H9 (cell line): ENCODE results near the gene TMEM129. TPM values are rescaled to one million over a fixed set of nuclear protein-coding genes. Genes with fewer than 3 reads are reported as not detected.

Source experiments
- DNase-seq: peaks from one replicate; pipeline ENCODE4 v3.0.0-alpha.2; 2017
- H2AFZ ChIP-seq: one replicate; pipeline ENCODE4 v1.6.1; 2013; ENCODE audit warnings: mild to moderate bottlenecking, low read length, control low read depth, moderate library complexity
- H2AK5ac ChIP-seq: 2 replicates; pipeline ENCODE4 v1.6.1; 2013; ENCODE audit warnings: low read length, control low read depth, mixed read lengths; ENCODE audit not compliant: insufficient read length
- H2BK120ac ChIP-seq: one replicate; pipeline ENCODE4 v1.6.1; 2013; ENCODE audit warnings: low read depth, mild to moderate bottlenecking, low read length, control low read depth, inconsistent platforms; ENCODE audit not compliant: poor library complexity, severe bottlenecking
- H2BK12ac ChIP-seq: 2 replicates; pipeline ENCODE4 v1.6.1; 2013; ENCODE audit warnings: low read length, control low read depth, mixed read lengths, low read depth; ENCODE audit not compliant: insufficient read length
- H2BK15ac ChIP-seq: 2 replicates; pipeline ENCODE4 v1.6.1; 2013; ENCODE audit warnings: low read depth, low read length, control low read depth
- H2BK20ac ChIP-seq: one replicate; pipeline ENCODE4 v1.6.1; 2013; ENCODE audit warnings: low read depth, mild to moderate bottlenecking, low read length, control low read depth, inconsistent platforms; ENCODE audit not compliant: poor library complexity, severe bottlenecking
- H2BK5ac ChIP-seq: 2 replicates; pipeline ENCODE4 v1.6.1; 2013; ENCODE audit warnings: low read length, control low read depth, mixed read lengths; ENCODE audit not compliant: insufficient read length
- H3K14ac ChIP-seq: 2 replicates; pipeline ENCODE4 v1.6.1; 2013; ENCODE audit warnings: low read length, control low read depth; ENCODE audit not compliant: insufficient read depth
- H3K18ac ChIP-seq: 2 replicates; pipeline ENCODE4 v1.6.1; 2013; ENCODE audit warnings: low read depth, mild to moderate bottlenecking, mixed read lengths, low read length, control low read depth; ENCODE audit not compliant: insufficient read length
- H3K23ac ChIP-seq: 2 replicates; pipeline ENCODE4 v1.6.1; 2013; ENCODE audit warnings: low read length, control low read depth, mixed read lengths, low read depth; ENCODE audit not compliant: insufficient read length
- H3K23me2 ChIP-seq: 2 replicates; pipeline ENCODE4 v1.6.1; 2013; ENCODE audit warnings: low read depth, mild to moderate bottlenecking, mixed read lengths, low read length, control low read depth; ENCODE audit not compliant: insufficient read length, poor library complexity, severe bottlenecking
- H3K27ac ChIP-seq: 2 replicates; pipeline ENCODE4 v1.5.1; 2013; ENCODE audit warnings: low read length, control low read depth, mixed read lengths, low read depth; ENCODE audit not compliant: insufficient read length
- H3K27me3 ChIP-seq: 2 replicates; pipeline ENCODE4 v1.6.1; 2013; ENCODE audit warnings: low read length, control low read depth, inconsistent platforms; ENCODE audit not compliant: insufficient read depth
- H3K4ac ChIP-seq: 2 replicates; pipeline ENCODE4 v1.6.1; 2013; ENCODE audit warnings: low read depth, mild to moderate bottlenecking, control low read depth, inconsistent platforms, low read length, moderate library complexity
- H3K4me1 ChIP-seq: 2 replicates; pipeline ENCODE4 v1.6.1; 2013; ENCODE audit warnings: low read length, control low read depth, inconsistent platforms; ENCODE audit not compliant: insufficient read depth
- H3K4me2 ChIP-seq: 2 replicates; pipeline ENCODE4 v1.6.1; 2013; ENCODE audit warnings: low read length, control low read depth, mixed read lengths; ENCODE audit not compliant: insufficient read length, insufficient read depth
- H3K56ac ChIP-seq: 2 replicates; pipeline ENCODE4 v1.6.1; 2013; ENCODE audit warnings: low read depth, mild to moderate bottlenecking, mixed read lengths, low read length, control low read depth; ENCODE audit not compliant: insufficient read length
- H3K79me1 ChIP-seq: 2 replicates; pipeline ENCODE4 v1.6.1; 2013; ENCODE audit warnings: low read depth, mild to moderate bottlenecking, moderate library complexity, low read length, control low read depth, inconsistent platforms; ENCODE audit not compliant: insufficient read depth, poor library complexity, severe bottlenecking
- H3K79me2 ChIP-seq: 2 replicates; pipeline ENCODE4 v1.6.1; 2013; ENCODE audit warnings: low read length, control low read depth, inconsistent platforms; ENCODE audit not compliant: insufficient read depth
- H3K9ac ChIP-seq: 2 replicates; pipeline ENCODE4 v1.6.1; 2013; ENCODE audit warnings: low read length, control low read depth, mixed read lengths; ENCODE audit not compliant: insufficient read length; ENCODE audit errors: extremely low read depth
- H3K9me3 ChIP-seq: one replicate; pipeline ENCODE4 v1.6.1; 2013; ENCODE audit warnings: low read depth, low read length, inconsistent platforms; ENCODE audit not compliant: control insufficient read depth
- H3T11ph ChIP-seq: one replicate; pipeline ENCODE4 v1.6.1; 2013; ENCODE audit warnings: mild to moderate bottlenecking, low read length, control low read depth, inconsistent platforms
- H4K20me1 ChIP-seq: one replicate; pipeline ENCODE4 v1.6.1; 2013; ENCODE audit not compliant: control insufficient read depth, insufficient read length, insufficient read depth
- H4K5ac ChIP-seq: 2 replicates; pipeline ENCODE4 v1.6.1; 2013; ENCODE audit warnings: low read depth, mild to moderate bottlenecking, mixed read lengths, low read length, control low read depth; ENCODE audit not compliant: insufficient read length
- H4K8ac ChIP-seq: replicated peaks from 2 replicates; pipeline ENCODE4 v1.6.1; 2013; ENCODE audit warnings: low read length, control low read depth, mixed read lengths, low read depth; ENCODE audit not compliant: insufficient read length
- H4K91ac ChIP-seq: 2 replicates; pipeline ENCODE4 v1.6.1; 2013; ENCODE audit warnings: low read depth, mild to moderate bottlenecking, moderate library complexity, mixed read lengths, low read length, control low read depth; ENCODE audit not compliant: insufficient read length
- H3K27ac Mint-ChIP-seq, 3 experiments: 2 replicates in 2 of 3; 3 replicates in 1 of 3; pipeline ENCODE4 v1.8.0; 2020 to 2021; ENCODE audit warnings: mixed read lengths in 3 of 3, mild to moderate bottlenecking in 1 of 3, moderate library complexity in 1 of 3
- H3K27me3 Mint-ChIP-seq: 2 replicates; pipeline ENCODE4 v1.8.0; 2021; ENCODE audit warnings: low read depth, mild to moderate bottlenecking, moderate library complexity, mixed read lengths
- H3K36me3 Mint-ChIP-seq, 3 experiments: 2 replicates in 2 of 3; 3 replicates in 1 of 3; pipeline ENCODE4 v1.8.0; 2020 to 2021; ENCODE audit warnings: low read depth in 3 of 3, mixed read lengths in 3 of 3; ENCODE audit not compliant: insufficient read depth in 1 of 3
- H3K4me1 Mint-ChIP-seq, 2 experiments: 2 replicates each; pipeline ENCODE4 v1.8.0; 2020; ENCODE audit warnings: mixed read lengths in 2 of 2
- H3K4me3 Mint-ChIP-seq, 2 experiments: 2 replicates in 1 of 2; 3 replicates in 1 of 2; pipeline ENCODE4 v1.8.0; 2020 to 2021; ENCODE audit warnings: mild to moderate bottlenecking in 2 of 2, mixed read lengths in 2 of 2, moderate library complexity in 1 of 2
- H3K9me3 Mint-ChIP-seq, 2 experiments: 2 replicates in 1 of 2; 3 replicates in 1 of 2; pipeline ENCODE4 v1.8.0; 2020; ENCODE audit warnings: mild to moderate bottlenecking in 2 of 2, mixed read lengths in 2 of 2, moderate library complexity in 1 of 2
- CTCF ChIP-seq: fragments of 200-600 bp; sonication (generic); conservative IDR thresholded peaks from 3 replicates; pipeline ENCODE4 v1.8.0; 2021; ENCODE audit warnings: antibody characterized with exemption, mild to moderate bottlenecking
- WGBS: extraction: QIAGEN DNeasy Blood & Tissue Kit; methylation state at CpG from one replicate; pipeline ENCODE4 v1.1.7; 2013; ENCODE audit warnings: missing lambda C conversion rate, low lambda C conversion rate, mixed read lengths; ENCODE audit not compliant: insufficient read length; ENCODE audit errors: extremely low coverage; 5-methylcytosine and 5-hydroxymethylcytosine counted together
- total RNA-seq: library from RNA; stranded (reverse); gene quantifications from 2 replicates; pipeline ENCODE4 v1.2.1, GENCODE V29; 2021

TMEM129 gene
- total RNA-seq, 1 experiment from 2014 or later, result 27.3 TPM

DNA sequence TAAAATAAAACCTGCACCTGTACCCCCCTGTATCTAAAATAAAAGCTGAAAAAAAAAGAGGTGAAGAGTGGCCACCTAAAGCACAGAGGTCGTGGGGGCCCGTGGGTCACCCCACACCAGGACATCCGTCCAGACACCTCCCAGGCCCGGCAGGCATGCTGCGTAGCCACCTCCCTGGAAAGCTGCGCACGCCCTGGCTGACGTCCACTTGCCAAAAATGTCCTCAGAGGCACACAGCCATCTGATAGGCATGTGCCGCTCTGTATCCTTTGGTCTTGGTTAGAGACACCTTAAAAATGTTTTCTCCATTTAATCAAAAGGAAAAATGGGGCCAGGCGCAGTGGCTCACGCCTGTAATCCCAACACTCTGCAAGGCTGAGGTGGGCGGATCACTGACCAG is 54.7 kb downstream of the TMEM129 start:
- no peak for TF ChIP-seq CTCF
- no peaks in the 10 kb centered on the region for H3K4me1 ChIP-seq
- no CpG with 5 or more reads among the region's 12 CpGs for WGBS
- H3K23me2 ChIP-seq, result no peaks in the 10 kb centered on the region
- H3K27me3 ChIP-seq, result no peaks in the 10 kb centered on the region
- no peak overlapping the region for H3K23ac ChIP-seq
- H3K4me1 Mint-ChIP-seq, result peaks cover 7 to 15% of the 10 kb centered on the region in 2 experiments
- H4K5ac ChIP-seq, result no peak overlapping the region
- H3K9ac ChIP-seq, result no peak overlapping the region
- no peaks in the 10 kb centered on the region for H3K36me3 Mint-ChIP-seq
- H3K27me3 Mint-ChIP-seq, result no peaks in the 10 kb centered on the region; the same call in 1 of the 2 replicates
- H3K18ac ChIP-seq, result no peak overlapping the region
- no peak overlapping the region for H3K27ac Mint-ChIP-seq
- no peak overlapping the region for H3K4me2 ChIP-seq
- DNase-seq, result no peak
- no peaks in the 10 kb centered on the region for H3K79me2 ChIP-seq
- H2BK120ac ChIP-seq, result no peak overlapping the region
- no peaks in the 10 kb centered on the region for H3K79me1 ChIP-seq
- no peaks in the 10 kb centered on the region for H3K9me3 Mint-ChIP-seq
- H2AK5ac ChIP-seq, result no peak overlapping the region
- no peak overlapping the region for H2BK5ac ChIP-seq
- no peaks in the 10 kb centered on the region for H4K20me1 ChIP-seq
- no peak overlapping the region; the same call in 1 of the 2 replicates for H3K14ac ChIP-seq
- H2BK12ac ChIP-seq, result no peak overlapping the region
- no peak overlapping the region for H3K27ac ChIP-seq
- no peak overlapping the region for H3K4ac ChIP-seq
- no peak overlapping the region for H4K91ac ChIP-seq
- no peak overlapping the region for H4K8ac ChIP-seq
- H2BK15ac ChIP-seq, result no peak overlapping the region
- H3K56ac ChIP-seq, result no peak overlapping the region
- H2BK20ac ChIP-seq, result no peak overlapping the region
- H3K9me3 ChIP-seq, result no peaks in the 10 kb centered on the region
- H2AFZ ChIP-seq, result no peak overlapping the region
- no peak overlapping the region for H3T11ph ChIP-seq
- no peak overlapping the region for H3K4me3 Mint-ChIP-seq

Other genes with a start within 250 kb of the TMEM129 start
- gene FAM53A, start 37.0 kb downstream of the TMEM129 start, total RNA-seq, result 2.3 and 2.4 TPM in 2 replicates
- gene SLBP, start 9.0 kb downstream of the TMEM129 start, total RNA-seq, result 62.7 and 67.0 TPM in 2 replicates
- 150 and 156 TPM in 2 replicates for gene TACC3, start 198 bp upstream of the TMEM129 start, total RNA-seq
- gene FGFR3, start 72.0 kb upstream of the TMEM129 start, total RNA-seq, result 75.7 and 81.2 TPM in 2 replicates
- 41.3 and 43.4 TPM in 2 replicates for gene LETM1, start 134.8 kb upstream of the TMEM129 start, total RNA-seq
- 123 and 136 TPM in 2 replicates for gene NSD2, start 150.1 kb upstream of the TMEM129 start, total RNA-seq